ENCODE data around the gene NTN5. TPM values are rescaled to one million over a fixed set of nuclear protein-coding genes. Genes with fewer than 3 reads are reported as not detected.

NTN5 gene
- total RNA-seq, 1 experiment from 2014 or later, result not detected

DNA sequence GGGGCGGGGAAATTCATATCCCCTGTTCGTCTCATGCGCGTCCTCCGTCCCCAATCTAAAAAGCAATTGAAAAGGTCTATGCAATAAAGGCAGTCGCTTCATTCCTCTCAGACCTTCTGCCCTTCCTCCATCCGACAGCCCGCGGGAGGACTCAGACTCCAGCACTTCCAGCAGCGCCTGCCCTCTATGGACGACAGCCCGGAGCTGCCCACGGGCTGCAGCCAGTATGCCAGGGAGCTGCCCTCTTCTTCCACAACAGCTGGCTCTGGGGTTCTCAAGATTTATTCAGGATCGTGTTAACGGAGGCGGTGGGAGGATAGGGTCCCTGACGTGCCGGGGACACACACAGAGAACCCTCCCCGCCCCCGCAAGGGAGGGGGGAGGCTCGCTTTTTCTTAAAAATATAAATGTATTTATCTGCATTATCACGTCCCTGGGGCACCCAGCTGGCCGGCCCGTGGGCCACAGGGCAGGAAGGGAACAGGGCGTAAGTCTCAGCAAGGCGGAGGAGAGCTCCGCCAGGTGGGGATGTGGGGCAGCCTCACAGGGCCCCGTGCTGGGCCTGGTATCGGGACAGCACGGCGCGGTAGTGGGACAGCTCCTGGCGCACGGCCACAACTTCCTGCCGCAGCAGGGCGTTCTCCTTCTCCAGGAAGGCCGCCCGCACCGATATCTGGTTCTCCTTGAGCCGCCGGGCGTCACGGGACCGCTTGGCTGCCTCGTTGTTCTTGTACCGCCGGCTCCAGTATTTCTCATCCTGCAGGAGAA, 42.3 kb downstream of the NTN5 start:
- peak; percentile 53 for DNase-seq (ENCODE audit: low read depth)

DNA sequence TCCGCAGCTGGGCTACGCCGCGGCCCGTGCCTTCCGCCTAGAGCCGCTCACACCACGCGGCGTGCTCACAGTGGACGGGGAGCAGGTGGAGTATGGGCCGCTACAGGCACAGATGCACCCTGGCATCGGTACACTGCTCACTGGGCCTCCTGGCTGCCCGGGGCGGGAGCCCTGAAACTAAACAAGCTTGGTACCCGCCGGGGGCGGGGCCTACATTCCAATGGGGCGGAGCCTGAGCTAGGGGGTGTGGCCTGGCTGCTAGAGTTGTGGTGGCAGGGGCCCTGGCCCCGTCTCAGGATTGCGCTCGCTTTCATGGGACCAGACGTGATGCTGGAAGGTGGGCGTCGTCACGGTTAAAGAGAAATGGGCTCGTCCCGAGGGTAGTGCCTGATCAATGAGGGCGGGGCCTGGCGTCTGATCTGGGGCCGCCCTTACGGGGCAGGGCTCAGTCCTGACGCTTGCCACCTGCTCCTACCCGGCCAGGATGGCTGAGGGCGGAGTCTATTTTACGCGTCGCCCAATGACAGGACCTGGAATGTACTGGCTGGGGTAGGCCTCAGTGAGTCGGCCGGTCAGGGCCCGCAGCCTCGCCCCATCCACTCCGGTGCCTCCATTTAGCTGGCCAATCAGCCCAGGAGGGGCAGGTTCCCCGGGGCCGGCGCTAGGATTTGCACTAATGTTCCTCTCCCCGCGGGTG, 43.1 kb downstream of the NTN5 start:
- no peak for DNase-seq (ENCODE audit: low read depth)

DNA sequence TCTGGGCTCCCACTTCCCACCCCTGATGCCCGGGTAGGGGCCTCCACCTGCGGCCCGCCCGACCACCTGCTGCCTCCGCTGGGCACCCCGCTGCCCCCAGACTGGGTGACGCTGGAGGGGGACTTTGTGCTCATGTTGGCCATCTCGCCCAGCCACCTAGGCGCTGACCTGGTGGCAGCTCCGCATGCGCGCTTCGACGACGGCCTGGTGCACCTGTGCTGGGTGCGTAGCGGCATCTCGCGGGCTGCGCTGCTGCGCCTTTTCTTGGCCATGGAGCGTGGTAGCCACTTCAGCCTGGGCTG, 43.6 kb downstream of the NTN5 start:
- DNase-seq (ENCODE audit: low read depth), result no peak

DNA sequence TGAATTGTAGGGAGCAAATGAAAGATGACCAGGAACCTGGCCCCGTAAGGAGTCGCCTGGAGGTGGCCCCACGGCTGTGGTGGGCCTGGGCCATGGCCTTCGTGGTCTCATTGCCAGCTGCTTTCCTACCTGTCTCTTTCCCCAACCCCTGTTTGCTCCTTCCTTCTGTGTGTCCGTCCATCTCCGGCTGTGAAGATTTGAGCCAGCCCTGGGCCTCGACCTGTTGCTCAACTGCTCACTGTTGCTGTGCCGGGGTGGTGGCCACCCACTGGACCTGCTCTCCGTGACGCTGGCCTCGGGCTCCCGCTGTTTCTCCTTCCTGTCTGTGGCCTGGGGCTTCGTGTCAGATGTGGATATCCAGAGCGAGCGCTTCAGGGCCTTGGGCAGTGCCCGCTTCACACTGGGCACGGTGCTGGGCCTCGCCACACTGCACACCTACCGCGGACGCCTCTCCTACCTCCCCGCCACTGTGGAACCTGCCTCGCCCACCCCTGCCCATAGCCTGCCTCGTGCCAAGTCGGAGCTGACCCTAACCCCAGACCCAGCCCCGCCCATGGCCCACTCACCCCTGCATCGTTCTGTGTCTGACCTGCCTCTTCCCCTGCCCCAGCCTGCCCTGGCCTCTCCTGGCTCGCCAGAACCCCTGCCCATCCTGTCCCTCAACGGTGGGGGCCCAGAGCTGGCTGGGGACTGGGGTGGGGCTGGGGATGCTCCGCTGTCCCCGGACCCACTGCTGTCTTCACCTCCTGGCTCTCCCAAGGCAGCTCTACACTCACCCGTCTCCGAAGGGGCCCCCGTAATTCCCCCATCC, 44.1 kb downstream of the NTN5 start:
- DNase-seq (ENCODE audit: low read depth), result no peak

DNA sequence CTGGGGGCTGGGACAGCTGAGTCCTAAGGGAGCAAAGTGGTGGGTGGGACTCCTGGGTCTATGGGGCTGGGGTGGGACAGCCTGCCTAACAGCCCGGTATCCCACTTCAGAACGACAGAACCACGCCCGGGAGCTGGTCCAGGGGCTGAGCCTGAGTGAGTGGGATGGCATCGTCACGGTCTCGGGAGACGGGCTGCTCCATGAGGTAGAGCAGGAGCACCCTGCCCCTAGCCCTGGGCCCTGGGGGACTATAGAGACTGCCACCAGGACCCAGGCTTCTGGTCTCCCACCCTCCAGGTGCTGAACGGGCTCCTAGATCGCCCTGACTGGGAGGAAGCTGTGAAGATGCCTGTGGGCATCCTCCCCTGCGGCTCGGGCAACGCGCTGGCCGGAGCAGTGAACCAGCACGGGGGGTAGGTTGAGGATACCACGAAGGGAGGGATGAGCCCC, 44.9 kb downstream of the NTN5 start:
- DNase-seq (ENCODE audit: low read depth), result no peak

DNA sequence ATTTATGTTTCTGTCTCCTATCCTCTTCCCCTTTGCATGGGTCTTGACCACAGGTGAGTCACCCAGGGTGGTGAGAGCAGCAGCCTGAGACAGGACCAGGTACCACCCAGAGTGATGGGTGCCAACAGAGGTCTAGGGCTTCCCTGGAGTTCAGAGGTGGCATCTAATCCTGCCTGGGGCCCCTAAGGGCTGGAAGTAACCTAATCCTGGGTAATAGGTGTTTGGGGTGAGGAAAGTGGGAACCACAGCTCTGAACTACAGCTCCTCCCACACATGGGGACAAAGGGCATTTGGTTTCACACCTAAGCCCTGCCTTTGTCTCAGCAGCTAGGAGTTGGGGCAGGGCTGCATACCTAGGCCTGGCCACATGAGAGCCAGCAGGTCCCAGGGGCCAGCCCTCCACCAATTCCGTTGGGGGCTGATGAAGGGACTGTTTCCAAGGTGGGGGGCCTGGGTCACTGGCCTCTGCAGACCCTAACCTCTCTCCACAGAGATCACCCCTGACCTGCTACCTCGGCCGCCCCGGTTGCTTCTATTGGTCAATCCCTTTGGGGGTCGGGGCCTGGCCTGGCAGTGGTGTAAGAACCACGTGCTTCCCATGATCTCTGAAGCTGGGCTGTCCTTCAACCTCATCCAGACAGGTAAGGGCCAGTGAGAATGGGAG, 45.5 kb downstream of the NTN5 start:
- DNase-seq (ENCODE audit: low read depth), result no peak

DNA sequence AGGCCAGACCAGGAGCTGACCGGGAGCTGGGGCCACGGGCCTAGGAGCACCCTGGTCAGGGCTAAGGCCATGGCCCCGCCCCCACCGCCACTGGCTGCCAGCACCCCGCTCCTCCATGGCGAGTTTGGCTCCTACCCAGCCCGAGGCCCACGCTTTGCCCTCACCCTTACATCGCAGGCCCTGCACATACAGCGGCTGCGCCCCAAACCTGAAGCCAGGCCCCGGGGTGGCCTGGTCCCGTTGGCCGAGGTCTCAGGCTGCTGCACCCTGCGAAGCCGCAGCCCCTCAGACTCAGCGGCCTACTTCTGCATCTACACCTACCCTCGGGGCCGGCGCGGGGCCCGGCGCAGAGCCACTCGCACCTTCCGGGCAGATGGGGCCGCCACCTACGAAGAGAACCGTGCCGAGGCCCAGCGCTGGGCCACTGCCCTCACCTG, 46.9 kb downstream of the NTN5 start:
- no peak for DNase-seq (ENCODE audit: low read depth)

DNA sequence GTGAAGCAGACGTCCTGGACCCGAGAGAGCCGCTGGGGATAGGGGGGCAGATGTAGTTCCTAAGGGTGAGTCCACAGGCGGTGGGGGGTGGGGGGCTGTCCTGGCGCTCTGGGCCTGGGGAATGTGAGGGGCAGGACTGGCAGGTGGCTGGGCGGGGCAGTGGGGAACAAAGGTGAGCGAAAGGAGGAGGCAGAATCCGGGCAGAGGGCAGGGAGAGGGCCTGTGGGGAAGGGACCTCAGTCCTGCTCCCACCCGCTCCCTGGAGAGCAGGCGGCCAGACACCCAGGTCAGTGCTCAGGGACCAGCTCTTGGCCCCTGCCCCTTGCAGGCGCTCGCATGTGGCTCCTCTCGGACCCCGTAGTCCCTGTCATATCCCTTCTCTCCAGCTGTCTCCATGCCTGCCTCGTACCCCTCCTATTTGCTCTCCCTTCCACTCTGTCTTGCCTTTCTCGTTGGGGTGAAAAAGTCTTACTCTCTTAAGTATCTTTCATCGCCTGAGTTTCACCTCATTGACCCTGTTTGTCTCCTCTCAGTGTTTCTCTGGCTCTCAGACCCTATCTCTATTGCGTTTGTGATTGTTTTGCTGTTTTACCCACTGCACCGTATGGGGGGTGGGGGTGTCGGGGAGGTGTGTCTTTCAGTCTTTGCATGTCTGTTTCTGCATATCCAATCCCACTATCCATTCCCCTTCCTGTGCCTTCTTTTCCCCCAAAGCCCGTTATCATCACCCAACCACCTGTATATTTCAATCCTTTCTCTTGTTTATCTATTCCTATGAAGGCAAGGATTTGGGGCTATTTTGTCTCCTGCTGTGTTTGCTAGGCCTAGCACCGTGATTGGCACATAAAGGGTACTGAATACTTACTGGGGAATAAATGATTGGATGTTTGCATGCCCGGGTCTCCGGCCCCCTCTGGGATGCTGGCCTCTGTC, 47.8 kb downstream of the NTN5 start:
- DNase-seq (ENCODE audit: low read depth), result no peak

DNA sequence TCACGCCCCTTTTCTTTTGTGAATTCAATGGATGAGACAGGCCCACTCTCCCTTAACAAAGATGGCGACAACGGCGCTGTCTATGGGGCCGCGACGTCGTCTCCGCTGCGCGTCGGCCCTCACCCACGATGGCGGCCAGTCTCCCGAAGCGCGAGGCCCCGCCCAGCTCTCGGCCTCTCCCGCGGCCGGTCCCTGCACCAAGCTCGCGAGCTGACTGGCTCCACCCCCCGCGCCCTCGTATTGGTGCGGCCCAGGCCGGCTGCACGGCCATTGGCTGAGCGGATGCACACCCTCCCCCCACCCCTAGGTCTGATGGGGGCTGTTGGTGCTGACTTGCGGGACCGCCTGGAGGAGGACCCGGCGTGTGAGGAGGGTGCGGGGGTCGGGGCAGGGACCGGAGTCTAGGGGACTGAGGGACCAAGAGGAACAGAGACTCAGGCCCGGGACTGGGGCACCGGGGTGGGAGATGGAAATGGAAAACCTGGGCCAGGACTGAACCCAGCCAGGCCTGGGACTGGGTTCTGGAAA, 48.7 kb downstream of the NTN5 start:
- peak; percentile 97 for DNase-seq (ENCODE audit: low read depth)

DNA sequence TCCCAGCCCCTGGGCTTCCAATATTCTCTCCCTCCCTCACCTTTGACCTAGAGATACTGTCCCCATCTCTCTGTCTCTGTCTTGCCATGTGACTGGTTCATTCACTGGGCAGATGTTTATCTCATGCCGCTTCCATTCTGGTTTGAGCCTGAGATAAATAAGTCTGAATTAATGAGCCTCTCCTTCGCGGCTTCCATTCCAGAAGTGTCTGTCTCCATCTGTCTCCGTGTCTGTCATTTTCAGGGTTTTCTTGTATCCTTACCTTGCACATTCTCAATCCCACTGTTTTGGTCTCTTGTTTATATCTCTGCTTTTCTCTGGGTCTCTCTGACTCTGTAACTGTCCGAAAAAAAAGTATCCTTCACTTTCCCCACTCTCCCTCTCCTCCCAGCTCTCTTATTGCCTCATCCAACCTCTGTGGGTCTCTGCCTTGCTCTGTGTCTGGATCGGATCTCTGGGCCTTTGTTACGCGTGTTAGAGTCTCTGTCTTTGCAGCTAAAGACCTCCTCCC, 49.2 kb downstream of the NTN5 start:
- DNase-seq (ENCODE audit: low read depth), result no peak

DNA sequence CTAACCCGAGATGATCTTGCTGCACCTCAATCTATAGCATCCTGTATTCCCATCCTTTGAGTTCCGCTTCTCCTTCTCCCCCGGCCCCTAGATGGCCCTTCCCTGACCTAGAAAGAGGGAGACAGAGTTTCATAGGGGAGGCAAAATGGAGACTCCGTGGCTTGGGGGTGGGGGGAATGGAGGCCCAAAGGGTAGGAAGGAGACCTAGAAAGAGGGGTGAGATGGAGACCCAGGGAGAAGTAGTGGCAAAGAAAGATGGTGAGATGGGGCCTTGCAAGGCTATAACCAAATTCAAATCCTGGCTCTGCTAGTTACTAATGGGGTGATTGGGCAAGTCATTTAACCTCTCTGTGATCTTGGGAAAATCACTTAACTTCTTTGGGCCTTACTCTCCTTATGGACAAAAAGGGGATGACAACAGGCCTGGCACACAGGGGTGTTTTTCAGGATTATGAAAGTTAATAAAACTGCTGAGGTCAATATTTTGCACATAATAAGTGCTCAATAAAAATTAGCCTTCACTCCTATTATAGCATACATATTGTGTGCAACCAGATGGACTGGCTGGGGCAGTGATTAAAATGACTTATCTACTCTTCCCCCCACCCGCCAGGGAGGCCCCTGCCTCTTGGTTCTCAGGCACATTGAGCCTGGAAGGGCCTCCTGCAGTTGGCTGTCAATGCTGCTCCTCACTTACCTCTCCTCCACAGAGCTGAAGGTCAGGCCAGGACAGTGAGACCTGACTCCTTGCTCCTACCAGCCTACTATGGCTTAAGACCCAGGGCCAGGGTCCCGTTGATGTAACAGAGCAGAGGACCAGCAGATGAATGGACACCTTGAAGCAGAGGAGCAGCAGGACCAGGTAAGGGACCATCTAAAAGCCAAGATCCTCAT, 52.9 kb downstream of the NTN5 start:
- no peak for DNase-seq (ENCODE audit: low read depth)

DNA sequence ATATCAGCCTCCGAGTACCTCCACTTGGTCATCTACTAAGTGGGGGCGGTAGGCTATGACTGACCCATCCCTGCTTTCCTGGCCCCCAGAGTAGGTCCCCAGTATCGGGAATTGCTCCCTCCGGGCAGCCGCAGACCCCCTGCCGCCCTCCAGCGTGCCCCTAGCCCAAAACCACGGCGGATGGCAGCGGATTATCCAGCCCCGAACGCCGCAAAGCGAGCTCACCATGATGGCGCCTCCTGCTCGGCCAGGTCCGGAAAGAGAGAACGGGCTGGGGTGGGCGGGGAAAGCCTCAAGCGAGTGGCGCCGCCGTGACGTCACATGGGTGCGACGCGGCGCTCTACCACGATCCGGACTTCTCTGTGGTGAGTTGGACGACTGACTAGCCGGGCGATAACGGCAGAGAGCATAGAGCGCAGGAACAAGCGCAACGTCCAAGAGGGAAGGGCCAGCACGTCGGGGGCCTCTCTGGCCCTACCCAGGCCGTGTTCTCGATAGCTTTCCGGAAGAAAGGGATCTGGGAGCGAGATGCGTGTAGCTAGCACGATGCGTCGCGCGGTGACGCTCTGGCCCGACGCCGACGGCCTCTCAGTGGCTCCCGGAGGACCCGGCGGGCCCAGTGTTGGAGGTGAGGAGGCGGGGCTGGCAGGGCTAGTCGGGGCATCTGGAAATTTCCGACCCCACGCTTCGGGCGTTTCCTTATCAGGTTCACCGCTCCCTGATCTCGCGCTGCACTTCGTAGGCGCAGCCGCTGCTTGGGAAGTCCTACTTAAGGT, 53.7 kb downstream of the NTN5 start, which contains the start of the genes RPL18 and SPHK2:
TSS of gene RPL18 (minus strand) at position 263 of the 776 bp plus-strand sequence. CDS start at position 228, 35 bp downstream.
TSS of gene SPHK2 (plus strand) at position 591 of the 776 bp plus-strand sequence. CDS start 1,009 bp downstream, outside the sequence.
- peak; percentile 100 for DNase-seq (ENCODE audit: low read depth)

DNA sequence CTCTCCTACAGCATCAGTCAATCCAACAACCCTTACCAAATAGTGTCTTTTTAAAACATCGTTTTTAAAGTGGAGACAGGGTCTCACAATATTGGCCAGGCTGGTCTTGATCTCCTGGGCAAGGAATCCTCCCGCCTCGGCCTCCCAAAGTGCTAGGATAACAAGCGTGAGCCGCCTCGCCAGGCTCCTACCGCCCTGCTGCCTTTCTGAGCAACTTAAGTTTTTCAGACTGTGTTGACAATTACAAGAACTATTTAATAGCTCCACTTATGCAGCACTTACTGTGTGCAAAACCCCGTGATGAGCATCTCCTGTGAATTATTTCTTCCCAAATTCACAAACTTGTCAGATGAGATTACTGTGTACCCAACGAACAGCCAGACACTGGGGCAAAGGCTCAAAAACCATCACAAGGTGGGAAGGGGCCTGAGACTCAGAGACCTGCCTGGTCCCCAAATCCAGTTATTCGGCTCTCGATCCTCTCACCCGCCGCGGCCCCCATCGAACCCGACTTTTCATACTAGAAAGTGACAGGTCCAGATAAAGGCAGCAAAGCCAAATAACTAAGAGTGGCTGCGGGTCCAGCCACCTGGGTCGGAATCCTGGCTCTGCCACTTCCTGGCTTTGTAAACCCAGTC, 54.4 kb downstream of the NTN5 start:
- no peak for DNase-seq (ENCODE audit: low read depth)

DNA sequence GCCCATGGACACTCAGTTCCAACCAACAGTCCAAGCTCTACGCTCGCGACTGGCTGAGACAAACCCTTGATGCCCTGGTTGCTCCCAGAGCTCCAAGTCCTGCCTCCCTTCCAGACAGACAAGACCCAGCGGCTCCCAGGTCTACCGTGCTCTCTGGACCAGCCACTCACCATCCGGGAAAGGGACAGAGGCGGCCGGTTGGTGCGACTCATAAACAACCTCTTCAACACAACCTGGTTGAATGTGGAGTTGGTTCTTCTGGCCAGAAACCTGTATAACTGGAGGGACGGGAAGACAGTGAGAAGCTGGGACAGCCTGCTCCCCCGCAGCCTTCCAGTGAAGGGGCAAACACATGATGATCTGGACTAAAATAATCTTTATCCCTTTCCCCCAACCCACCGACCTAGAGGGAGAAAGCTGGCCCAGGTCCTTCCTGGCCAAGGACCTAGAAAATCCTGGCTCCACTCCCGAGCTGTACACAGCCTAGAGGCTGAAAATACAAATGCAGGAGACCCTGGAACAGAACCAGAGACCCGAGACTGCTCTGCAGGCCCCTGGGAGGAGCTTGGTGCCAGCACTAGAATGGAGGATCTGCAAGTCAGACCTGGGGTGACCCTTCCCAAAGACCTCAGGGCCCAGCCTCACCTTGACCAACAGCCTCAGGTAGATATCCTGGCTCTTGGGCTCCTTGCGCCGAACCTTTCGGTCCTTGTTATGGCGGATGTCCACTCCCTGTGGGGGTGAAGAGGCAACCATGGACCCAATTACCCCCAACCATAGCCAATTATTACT, 55.5 kb downstream of the NTN5 start:
- DNase-seq (ENCODE audit: low read depth), result no peak

DNA sequence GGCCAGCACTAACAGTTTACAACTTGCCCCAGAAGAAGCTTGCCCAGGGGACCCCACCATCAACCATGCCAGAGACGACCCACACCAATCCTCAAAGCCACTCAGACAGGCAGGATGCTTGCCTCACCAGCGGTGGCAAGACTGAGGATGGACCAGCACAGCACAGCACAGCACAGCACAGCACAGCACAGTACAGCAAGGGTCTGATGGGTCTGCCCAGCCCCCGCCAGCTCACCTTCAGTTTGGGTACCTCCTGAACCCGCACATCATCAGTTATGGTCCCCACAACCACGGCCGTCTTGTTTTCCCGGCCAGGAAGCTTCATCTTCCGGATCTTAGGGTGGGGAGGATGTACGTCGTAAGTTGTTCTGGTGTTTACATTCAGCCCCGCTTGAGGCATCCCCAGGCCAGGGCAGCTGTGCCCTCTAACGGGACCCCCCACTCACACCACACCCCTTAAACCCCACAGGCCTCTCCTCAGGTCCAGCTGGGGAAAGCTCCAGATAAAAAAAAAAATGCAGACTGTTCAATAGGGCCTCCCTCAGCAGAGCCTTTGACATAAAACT, 56.2 kb downstream of the NTN5 start:
- DNase-seq (ENCODE audit: low read depth), result no peak

DNA sequence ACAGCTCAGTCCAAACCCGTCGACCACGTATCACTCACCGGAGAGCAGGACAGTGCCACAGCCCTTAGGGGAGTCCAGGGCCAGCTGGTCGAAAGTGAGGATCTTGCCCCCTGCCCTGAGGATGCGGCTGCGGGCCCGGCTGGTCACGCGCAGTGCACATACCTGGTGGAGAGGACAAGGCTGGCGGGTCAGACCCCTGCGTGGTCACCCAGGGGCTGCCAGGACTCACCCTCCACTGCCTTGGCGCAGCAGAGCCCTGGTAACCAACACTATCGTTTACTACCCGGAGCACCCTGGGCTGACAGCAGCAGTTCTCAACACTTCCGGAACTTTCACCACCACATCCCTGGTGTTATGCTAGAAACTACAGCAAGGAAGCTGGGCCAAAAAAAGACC, 56.8 kb downstream of the NTN5 start:
- no peak for DNase-seq (ENCODE audit: low read depth)

All from RPMI7951 (cell line).